HFF-Myc (cell line): ENCODE results near the gene CORO2A.
A peak's percentile ranks its signal among the peaks of the same experiment; 100 is the strongest.
"Not testable (repeated sequence)": the region's sequence is repeated elsewhere in the genome, so short reads cannot be mapped to it uniquely, and the experiment has no call there.

ENCODE experiments used
- DNase-seq: peaks from one replicate; pipeline ENCODE4 v3.0.0-alpha.2; 2011; ENCODE audit warnings: low read depth; ENCODE audit errors: extremely low read depth
- H3K4me3 ChIP-seq: replicated peaks from 2 replicates; pipeline ENCODE4 v1.5.1; 2011; ENCODE audit warnings: low read depth, mild to moderate bottlenecking, control low read depth, low read length
- CTCF ChIP-seq: IDR thresholded peaks from 2 replicates; pipeline ENCODE4 v1.5.1; 2012; ENCODE audit warnings: mild to moderate bottlenecking, low read depth, low read length, control low read depth; ENCODE audit errors: missing control alignments

The CORO2A gene

GRCh38 chr9:98175762-98176161 is 16.7 kb downstream of the CORO2A start:
- H3K4me3 ChIP-seq = no peak overlapping the region
- no peak for TF ChIP-seq CTCF
- DNase-seq = no peak

- no peak overlapping the region for H3K4me3 ChIP-seq
- no peak for TF ChIP-seq CTCF
- DNase-seq = no peak
Measured at GRCh38 chr9:98175028-98175569, 17.3 kb downstream of the CORO2A start.

- not testable (repeated sequence) for H3K4me3 ChIP-seq, DNase-seq
Measured at GRCh38 chr9:98174502-98174918, 17.9 kb downstream of the CORO2A start.

GRCh38 chr9:98173181-98173580 is 19.3 kb downstream of the CORO2A start:
- no peak overlapping the region for H3K4me3 ChIP-seq
- no peak for TF ChIP-seq CTCF
- no peak for DNase-seq

- no peak overlapping the region for H3K4me3 ChIP-seq
- DNase-seq = no peak
- no peak for TF ChIP-seq CTCF
Measured at GRCh38 chr9:98172604-98173003, 19.8 kb downstream of the CORO2A start.

GRCh38 chr9:98171176-98171925 is 21.1 kb downstream of the CORO2A start:
- H3K4me3 ChIP-seq = no peak overlapping the region
- TF ChIP-seq CTCF = no peak
- DNase-seq = no peak

- DNase-seq = peak; percentile 15
- no peak for TF ChIP-seq CTCF
- no peak overlapping the region for H3K4me3 ChIP-seq
Measured at GRCh38 chr9:98168941-98169488, 23.4 kb downstream of the CORO2A start.
